HepG2 (cell line): ENCODE data around the gene MVK. TPM values are rescaled to one million over a fixed set of nuclear protein-coding genes. Genes with fewer than 3 reads are reported as not detected.

ENCODE experiments used
- BORCS8-MEF2B ChIP-seq: sonication (generic); formaldehyde crosslinking; IDR thresholded peaks from 2 replicates; pipeline ENCODE4 v1.8.0; 2022; ENCODE audit warnings: mild to moderate bottlenecking, missing genetic modification reagents
- CTCF ChIP-seq: sonication (generic); formaldehyde crosslinking; IDR thresholded peaks from 2 replicates; pipeline ENCODE4 v1.5.0; 2020; ENCODE audit warnings: mild to moderate bottlenecking, missing genetic modification reagents, moderate library complexity
- EZH2 ChIP-seq: conservative IDR thresholded peaks from 2 replicates; pipeline ENCODE4 v1.6.1; 2012; ENCODE audit warnings: mild to moderate bottlenecking, low read depth, low read length, moderate library complexity
- GABPB1 ChIP-seq: IDR thresholded peaks from 2 replicates; pipeline ENCODE4 v1.6.1; 2016; ENCODE audit warnings: mild to moderate bottlenecking, missing genetic modification reagents, moderate library complexity, missing compliant biosample characterization
- GATA4 ChIP-seq: sonication (generic); IDR thresholded peaks from 2 replicates; pipeline ENCODE4 v1.6.1; 2016; ENCODE audit warnings: antibody characterized with exemption, low read depth, borderline replicate concordance
- HMG20A ChIP-seq: IDR thresholded peaks from 2 replicates; pipeline ENCODE4 v1.6.1; 2016; ENCODE audit warnings: borderline replicate concordance
- HOXA3 ChIP-seq: sonication (generic); formaldehyde crosslinking; IDR thresholded peaks from 2 replicates; pipeline ENCODE4 v1.5.0; 2020; ENCODE audit warnings: missing genetic modification reagents
- JUN ChIP-seq: sonication (generic); formaldehyde crosslinking; IDR thresholded peaks from 2 replicates; pipeline ENCODE4 v1.4.0; 2020; ENCODE audit warnings: mild to moderate bottlenecking, missing genetic modification reagents
- KDM1A ChIP-seq: IDR thresholded peaks from 2 replicates; pipeline ENCODE4 v1.6.1; 2016; ENCODE audit warnings: missing compliant biosample characterization
- MAZ ChIP-seq, 2 experiments: sonication (generic) in 1 of 2; formaldehyde crosslinking in 1 of 2; IDR thresholded peaks; 2 replicates each; pipeline versions ENCODE4 v1.5.0 to v1.6.1; 2012 to 2020; ENCODE audit warnings: low read depth in 2 of 2, mild to moderate bottlenecking in 2 of 2, borderline replicate concordance in 1 of 2, improper control_type of control experiment in 1 of 2, low read length in 1 of 2, missing genetic modification reagents in 1 of 2, moderate library complexity in 1 of 2
- MEIS1 ChIP-seq: sonication (generic); formaldehyde crosslinking; IDR thresholded peaks from 2 replicates; pipeline ENCODE4 v1.9.0; 2021; ENCODE audit warnings: mild to moderate bottlenecking, missing genetic modification reagents, moderate library complexity, borderline replicate concordance
- NR2F6 ChIP-seq, 2 experiments: IDR thresholded peaks; 2 replicates each; pipeline ENCODE4 v1.6.1; 2016; ENCODE audit warnings: antibody characterized with exemption in 1 of 2, mild to moderate bottlenecking in 1 of 2
- PHF21A ChIP-seq: sonication (generic); formaldehyde crosslinking; IDR thresholded peaks from 2 replicates; pipeline ENCODE4 v1.5.0; 2020; ENCODE audit warnings: mild to moderate bottlenecking, missing genetic modification reagents
- PITX1 ChIP-seq: sonication (generic); formaldehyde crosslinking; IDR thresholded peaks from 2 replicates; pipeline ENCODE4 v1.5.1; 2020; ENCODE audit warnings: mild to moderate bottlenecking, missing genetic modification reagents
- RBFOX2 ChIP-seq: fragments of 200-400 bp; formaldehyde crosslinking; IDR thresholded peaks from 2 replicates; pipeline ENCODE4 v1.6.1; 2017; ENCODE audit warnings: low read depth, mild to moderate bottlenecking, low read length
- SALL1 ChIP-seq: sonication (generic); formaldehyde crosslinking; IDR thresholded peaks from 2 replicates; pipeline ENCODE4 v1.8.0; 2022; ENCODE audit warnings: mild to moderate bottlenecking, missing genetic modification reagents
- TFDP1 ChIP-seq: IDR thresholded peaks from 2 replicates; pipeline ENCODE4 v1.6.1; 2016; ENCODE audit warnings: missing compliant biosample characterization, missing genetic modification reagents, borderline replicate concordance
- THYN1 ChIP-seq: sonication (generic); formaldehyde crosslinking; IDR thresholded peaks from 2 replicates; pipeline ENCODE4 v1.8.1; 2023; ENCODE audit warnings: low read depth, mild to moderate bottlenecking, moderate library complexity, missing genetic modification reagents, borderline replicate concordance
- ZBTB37 ChIP-seq: sonication (generic); formaldehyde crosslinking; IDR thresholded peaks from 2 replicates; pipeline ENCODE4 v1.4.0; 2020; ENCODE audit warnings: mild to moderate bottlenecking, missing genetic modification reagents
- ZFX ChIP-seq: sonication (generic); formaldehyde crosslinking; IDR thresholded peaks from 2 replicates; pipeline ENCODE4 v1.4.0; 2020; ENCODE audit warnings: mild to moderate bottlenecking, low read depth, missing genetic modification reagents, moderate library complexity
- ZNF263 ChIP-seq: sonication (generic); formaldehyde crosslinking; IDR thresholded peaks from 2 replicates; pipeline ENCODE4 v1.4.0; 2020; ENCODE audit warnings: missing genetic modification reagents
- ZNF331 ChIP-seq: sonication (generic); formaldehyde crosslinking; IDR thresholded peaks from 2 replicates; pipeline ENCODE4 v1.4.0; 2020; ENCODE audit warnings: missing genetic modification reagents
- ZNF362 ChIP-seq: sonication (generic); formaldehyde crosslinking; IDR thresholded peaks from 2 replicates; pipeline ENCODE4 v1.4.0; 2020; ENCODE audit warnings: missing genetic modification reagents, mild to moderate bottlenecking, borderline replicate concordance
- polyA plus RNA-seq, 8 experiments: library from polyadenylated mRNA; depleted of rRNA in 3 of 8; stranded (reverse) in 7 of 8; unstranded in 1 of 8; fragments of >200 nt; fragmentation: Illumina TruSeq in 4 of 8; extraction: Trizol in 4 of 8; gene quantifications; 2 replicates each; pipeline versions ENCODE4 v1.2.1 to v1.2.3, GENCODE V29; 2011 to 2016; ENCODE audit warnings: low read depth in 4 of 8, missing spikeins in 1 of 8, mixed read lengths in 1 of 8; ENCODE audit not compliant: insufficient read depth in 1 of 8
- total RNA-seq, 5 experiments: library from RNA; depleted of rRNA; stranded (reverse); fragments of >200 nt; fragmentation: Illumina TruSeq; extraction: Trizol; gene quantifications; 2 replicates each; pipeline ENCODE4 v1.2.3, GENCODE V29; 2016; ENCODE audit warnings: low read depth in 1 of 5

Gene MVK
- total and polyA plus RNA-seq, 2 of the 13 experiments (the other 11 are each of a cell fraction or from before 2014, with no cell fraction given), result 11.6 to 66.9 TPM

GRCh38 chr12:109586385-109587296 is 13.0 kb downstream of the MVK start (continued):
- TF ChIP-seq MAZ (IDR thresholded peaks at IDR 0.05; ENCODE audit: borderline replicate concordance, low read depth, low read length) (peak; percentile 40; the same call in 1 of the 2 replicates), MAZ (CRISPR knock-in tag; IDR thresholded peaks at IDR 0.05; ENCODE audit: low read depth) (no peak), EZH2 (no peak), NR2F6 (IDR thresholded peaks at IDR 0.05) (peak; percentile 76), NR2F6 (CRISPR knock-in tag; IDR thresholded peaks at IDR 0.05) (peak; percentile 82; the same call in 1 of the 2 replicates), ZNF331 (CRISPR knock-in tag) (0 out of 2 replicates have a peak, but pooled peaks have one; percentile 16), GABPB1 (no peak; the same call in 1 of the 2 replicates), BORCS8-MEF2B (no peak), GATA4 (no peak), PITX1 (CRISPR knock-in tag) (no peak), MEIS1 (CRISPR knock-in tag) (no peak), HOXA3 (peak; percentile 59; the same call in 1 of the 2 replicates), ZFX (CRISPR knock-in tag) (peak; percentile 37; the same call in 1 of the 2 replicates), ZNF362 (CRISPR knock-in tag) (no peak), THYN1 (CRISPR knock-in tag) (no peak), TFDP1 (CRISPR knock-in tag) (no peak), HMG20A (CRISPR knock-in tag) (no peak), ZNF263 (no peak), CTCF (CRISPR knock-in tag) (no peak), PHF21A (0 out of 2 replicates have a peak, but pooled peaks have one; percentile 41), ZBTB37 (CRISPR knock-in tag) (no peak), RBFOX2 (no peak), KDM1A (CRISPR knock-in tag) (no peak), JUN (CRISPR knock-in tag) (no peak), SALL1 (peak; percentile 37)
